ENCODE measurements around the gene KIAA0040.

The KIAA0040 gene

DNA sequence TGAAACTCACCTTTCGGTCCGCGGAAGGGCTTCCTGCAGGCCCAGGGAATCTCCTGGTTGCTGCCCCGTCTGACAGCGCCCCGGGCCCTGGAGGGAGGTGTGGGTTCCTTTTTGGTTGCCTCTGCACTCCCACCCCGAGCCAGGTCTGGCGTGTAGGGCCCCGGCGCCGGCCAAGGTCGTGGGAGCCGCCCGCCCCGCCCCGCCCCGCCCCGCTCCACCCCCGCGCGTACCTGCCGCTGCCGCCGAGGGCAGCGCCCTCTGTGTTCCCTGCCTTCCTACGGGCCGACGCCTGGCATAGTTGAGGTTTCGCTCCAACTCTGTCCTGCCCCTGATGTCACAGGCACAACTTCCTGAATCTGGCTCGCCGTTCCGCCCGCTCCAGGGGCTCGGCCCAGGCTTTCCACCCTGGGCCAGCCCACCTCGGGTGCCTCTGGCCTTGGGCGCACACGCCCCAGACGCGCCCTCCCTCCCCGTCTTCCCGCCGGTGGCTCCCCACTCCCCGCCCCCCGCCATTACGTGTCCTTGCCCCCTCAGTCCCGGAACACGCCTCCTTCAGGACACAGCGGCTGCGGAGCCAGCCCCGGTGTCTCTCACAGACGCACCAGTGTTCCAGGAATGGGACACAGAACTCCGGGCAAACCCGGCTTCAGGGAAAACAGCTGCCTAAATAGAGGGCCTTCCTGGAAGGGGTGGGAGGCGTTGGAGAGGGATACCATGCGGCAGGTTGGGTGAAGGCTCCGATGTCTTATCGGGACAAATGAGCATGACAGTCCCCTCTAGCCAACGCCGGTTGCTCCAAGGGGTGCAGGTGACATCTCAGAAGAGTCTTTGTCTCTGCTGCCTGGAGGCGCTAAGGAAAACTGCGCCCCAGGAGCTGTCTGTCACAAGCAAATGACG is at the start of gene KIAA0040:
KIAA0040 (minus strand) TSS at position 147 of the 897 bp plus-strand sequence. CDS start 31,763 bp downstream, outside the sequence.
- TF ChIP-seq ZNF274 (IDR thresholded peaks at IDR 0.05; ENCODE audit: low read depth, low read length), result no peak
- peak within 1 kb of the TSS; percentile 90 for H3K4me3 ChIP-seq (ENCODE audit: low read length)

- H3K4me3 ChIP-seq (ENCODE audit: low read length), result no peak overlapping the region
- no peak for TF ChIP-seq ZNF274 (IDR thresholded peaks at IDR 0.05; ENCODE audit: low read depth, low read length)
Measured at GRCh38 chr1:175237389-175237788, 44.8 kb upstream of the KIAA0040 start.

GRCh38 chr1:175234639-175235038 is 42.1 kb upstream of the KIAA0040 start:
- H3K4me3 ChIP-seq (ENCODE audit: low read length), result no peak overlapping the region
- no peak for TF ChIP-seq ZNF274 (IDR thresholded peaks at IDR 0.05; ENCODE audit: low read depth, low read length)

DNA sequence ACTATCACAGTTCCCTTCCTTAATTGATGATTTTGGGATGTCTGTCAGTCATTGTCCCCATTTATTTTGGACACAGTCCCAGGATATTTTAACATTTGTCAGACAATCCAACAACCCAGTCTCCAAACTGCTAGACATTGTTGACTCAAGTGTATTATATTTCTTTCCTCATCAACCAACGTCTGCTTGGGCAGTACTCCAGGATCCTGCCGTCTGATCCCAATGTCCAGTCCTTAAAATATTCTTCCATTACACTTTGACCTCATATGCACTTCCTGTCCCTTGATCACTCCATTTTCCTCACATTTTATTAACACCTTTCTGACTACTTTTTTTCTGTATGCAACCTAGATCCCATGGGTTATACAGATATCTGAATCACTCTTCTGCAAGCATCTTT is 39.8 kb upstream of the KIAA0040 start:
- TF ChIP-seq ZNF274 (IDR thresholded peaks at IDR 0.05; ENCODE audit: low read depth, low read length), result no peak
- no peak overlapping the region for H3K4me3 ChIP-seq (ENCODE audit: low read length)

GRCh38 chr1:175225805-175226129 is 33.2 kb upstream of the KIAA0040 start:
- TF ChIP-seq ZNF274 (IDR thresholded peaks at IDR 0.05; ENCODE audit: low read depth, low read length), result no peak
- H3K4me3 ChIP-seq (ENCODE audit: low read length), result no peak overlapping the region

- TF ChIP-seq ZNF274 (IDR thresholded peaks at IDR 0.05; ENCODE audit: low read depth, low read length), result no peak
- H3K4me3 ChIP-seq (ENCODE audit: low read length), result no peak overlapping the region
Measured at GRCh38 chr1:175222296-175222938, 29.8 kb upstream of the KIAA0040 start.

- no peak overlapping the region for H3K4me3 ChIP-seq (ENCODE audit: low read length)
Measured at GRCh38 chr1:175221557-175222175, 29.1 kb upstream of the KIAA0040 start.

GRCh38 chr1:175220853-175221556 is 28.4 kb upstream of the KIAA0040 start:
- no peak for TF ChIP-seq ZNF274 (IDR thresholded peaks at IDR 0.05; ENCODE audit: low read depth, low read length)
- H3K4me3 ChIP-seq (ENCODE audit: low read length), result no peak overlapping the region

More at GRCh38 chr1:175221557-175222175, 29.1 kb upstream of the KIAA0040 start:
- no peak for TF ChIP-seq ZNF274 (IDR thresholded peaks at IDR 0.05; ENCODE audit: low read depth, low read length)

DNA sequence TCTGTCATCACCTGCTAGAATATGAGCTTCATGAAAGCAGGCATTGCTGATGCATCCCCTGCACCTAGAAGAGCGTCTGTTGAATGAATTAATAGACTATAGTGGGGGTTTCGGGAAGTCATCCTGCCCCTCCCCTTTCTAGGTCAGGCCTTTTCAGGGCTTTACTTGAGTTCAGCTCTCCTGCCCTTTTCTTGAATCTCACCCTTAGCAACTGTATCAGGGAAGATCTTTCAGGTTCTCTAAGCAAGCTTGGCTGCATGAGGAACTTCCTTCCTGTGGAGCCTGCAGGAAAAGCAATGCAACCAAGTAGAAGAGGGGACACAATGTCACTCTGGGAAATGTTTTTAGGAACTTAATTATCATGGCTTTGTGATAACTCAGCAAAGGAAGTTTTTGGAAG is 27.2 kb upstream of the KIAA0040 start:
- no peak for TF ChIP-seq ZNF274 (IDR thresholded peaks at IDR 0.05; ENCODE audit: low read depth, low read length)

DNA sequence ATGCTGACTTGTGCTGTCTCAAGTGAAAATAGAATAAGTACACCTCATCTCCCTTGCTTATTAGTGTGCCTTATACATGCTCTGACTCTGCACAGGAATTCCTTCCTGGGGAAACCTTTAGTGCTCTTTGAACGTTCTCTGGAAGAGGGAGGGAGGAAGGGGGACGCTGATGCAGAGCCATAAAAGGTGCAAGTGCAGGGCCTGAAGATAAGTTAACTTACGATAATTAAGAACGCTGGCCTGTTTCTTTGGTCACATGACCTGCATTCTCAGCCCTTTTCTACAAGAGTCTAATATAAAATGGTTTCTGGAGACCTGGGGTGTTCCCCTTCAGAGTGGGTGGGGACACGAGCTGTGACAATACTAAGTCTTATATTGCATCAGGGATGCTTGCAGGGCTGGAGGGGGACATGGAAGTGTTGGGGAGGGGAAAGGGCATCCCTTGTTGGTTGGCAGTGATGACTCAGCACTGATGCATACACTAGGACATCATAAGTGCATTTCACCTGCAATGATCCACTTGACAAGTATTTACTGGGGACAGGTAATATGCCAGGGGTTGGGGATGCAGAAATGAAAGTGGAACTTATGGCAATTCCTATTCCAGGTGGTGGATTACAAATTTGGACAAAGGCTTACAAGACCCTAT is 26.3 kb upstream of the KIAA0040 start:
- H3K4me3 ChIP-seq (ENCODE audit: low read length), result no peak overlapping the region
- TF ChIP-seq ZNF274 (IDR thresholded peaks at IDR 0.05; ENCODE audit: low read depth, low read length), result no peak

More for the DNA sequence above, 27.2 kb upstream of the KIAA0040 start:
- H3K4me3 ChIP-seq (ENCODE audit: low read length), result no peak overlapping the region

GRCh38 chr1:175217721-175218531 is 25.4 kb upstream of the KIAA0040 start:
- H3K4me3 ChIP-seq (ENCODE audit: low read length), result no peak overlapping the region

DNA sequence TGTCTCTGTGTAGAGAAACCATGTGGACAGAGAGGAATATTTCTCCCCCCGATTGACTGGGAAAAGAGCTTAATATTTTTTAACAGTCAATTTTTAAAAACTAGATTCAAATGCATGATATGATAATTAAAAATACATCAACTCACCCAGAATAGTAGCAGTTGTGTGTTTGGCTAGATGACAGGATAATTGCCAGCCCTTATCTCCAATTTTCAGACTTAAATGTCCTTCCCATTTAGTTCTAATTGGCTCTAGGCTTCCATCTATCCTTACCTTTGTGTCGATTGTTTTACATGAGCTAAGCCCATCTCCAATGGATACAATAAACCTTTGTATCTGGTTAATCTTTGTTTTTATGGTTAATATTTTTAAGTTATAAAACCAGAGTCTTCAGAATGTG is 23.9 kb upstream of the KIAA0040 start:
- no peak overlapping the region for H3K4me3 ChIP-seq (ENCODE audit: low read length)
- no peak for TF ChIP-seq ZNF274 (IDR thresholded peaks at IDR 0.05; ENCODE audit: low read depth, low read length)

More at GRCh38 chr1:175217721-175218531, 25.4 kb upstream of the KIAA0040 start:
- no peak for TF ChIP-seq ZNF274 (IDR thresholded peaks at IDR 0.05; ENCODE audit: low read depth, low read length)

DNA sequence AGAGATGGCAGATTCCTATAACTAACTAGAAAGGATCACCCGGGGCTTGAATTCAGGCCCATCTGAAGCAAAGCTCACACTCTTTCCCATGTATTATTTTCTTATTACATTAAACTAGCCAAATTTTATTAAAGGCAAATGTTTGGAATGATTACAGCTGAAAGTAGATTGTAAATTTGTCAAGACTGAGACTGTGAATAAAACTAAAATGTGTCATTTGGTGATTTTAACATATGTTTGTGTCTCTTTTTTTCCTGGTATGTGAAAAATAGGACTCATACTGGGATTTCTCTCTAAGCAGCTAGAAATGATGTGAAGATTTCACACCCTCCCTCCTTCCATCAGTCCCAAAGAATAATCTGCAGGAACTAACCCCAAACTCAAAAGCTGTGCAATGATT is 19.1 kb upstream of the KIAA0040 start:
- no peak for TF ChIP-seq ZNF274 (IDR thresholded peaks at IDR 0.05; ENCODE audit: low read depth, low read length)
- no peak overlapping the region for H3K4me3 ChIP-seq (ENCODE audit: low read length)

Data from GM08714 (cell line).